Femur (tissue), 1 donor: Measurements from ENCODE around the gene PGS1.

ENCODE experiments used
- DNase-seq: peaks from one replicate; pipeline ENCODE4 v3.0.0-alpha.2; 2017

PGS1 gene

DNA sequence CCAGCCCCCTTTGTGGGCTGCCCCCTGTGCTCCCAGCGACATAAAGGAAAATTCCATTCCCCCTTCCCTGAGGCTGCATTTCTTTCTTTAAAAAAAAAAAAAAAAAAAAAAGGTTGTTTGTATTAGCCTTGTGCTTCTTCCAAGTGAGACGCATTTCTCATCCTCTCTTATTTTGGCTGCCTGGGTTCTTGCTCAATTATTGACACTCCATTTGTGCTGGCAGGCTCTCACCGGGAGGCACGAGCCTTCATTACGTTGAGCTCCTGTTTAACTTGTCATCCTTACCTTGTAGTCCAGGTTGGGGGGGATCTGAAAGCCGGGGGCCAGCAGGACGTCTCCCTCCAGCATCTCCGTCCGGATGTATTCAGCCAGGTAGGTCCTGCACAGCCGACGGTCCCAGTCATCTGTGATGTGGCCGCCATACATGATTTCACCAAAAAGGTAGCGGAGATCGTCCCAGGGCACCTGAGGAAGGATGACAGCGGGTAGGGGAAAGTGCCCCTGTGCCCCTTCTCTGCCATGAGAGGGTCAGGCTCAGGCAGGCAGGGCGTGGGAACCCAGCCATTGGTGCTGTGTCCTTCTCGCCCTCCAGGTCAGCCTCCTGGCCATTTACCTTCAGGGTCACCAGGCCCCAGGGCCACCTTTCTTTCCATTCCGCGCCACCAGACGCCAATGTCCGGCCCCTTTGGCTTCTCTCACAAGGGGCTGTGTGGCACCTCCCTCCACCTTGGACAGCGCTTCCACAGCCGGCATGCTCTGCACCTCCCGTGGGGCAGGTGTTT is 50.6 kb downstream of the PGS1 start:
- no peak for DNase-seq

DNA sequence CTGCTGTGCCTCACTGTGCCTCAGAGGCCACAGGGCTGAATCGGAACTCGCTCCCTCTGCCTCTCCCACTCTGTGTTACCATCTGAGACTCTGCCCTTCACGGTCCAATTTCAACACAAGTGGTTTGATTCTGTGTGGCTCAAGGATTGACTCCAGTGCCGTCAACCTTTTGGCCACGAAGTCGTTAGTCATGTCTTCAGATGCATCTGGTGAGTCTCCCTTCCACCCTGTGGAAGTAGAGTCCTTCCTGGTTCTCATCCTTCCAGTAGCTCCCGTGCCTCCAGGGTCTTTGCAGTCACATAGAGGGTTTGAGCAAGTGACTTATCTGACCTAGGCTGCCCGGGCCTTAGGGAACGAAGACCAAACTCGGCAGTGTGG is 51.2 kb downstream of the PGS1 start:
- DNase-seq = no peak

DNA sequence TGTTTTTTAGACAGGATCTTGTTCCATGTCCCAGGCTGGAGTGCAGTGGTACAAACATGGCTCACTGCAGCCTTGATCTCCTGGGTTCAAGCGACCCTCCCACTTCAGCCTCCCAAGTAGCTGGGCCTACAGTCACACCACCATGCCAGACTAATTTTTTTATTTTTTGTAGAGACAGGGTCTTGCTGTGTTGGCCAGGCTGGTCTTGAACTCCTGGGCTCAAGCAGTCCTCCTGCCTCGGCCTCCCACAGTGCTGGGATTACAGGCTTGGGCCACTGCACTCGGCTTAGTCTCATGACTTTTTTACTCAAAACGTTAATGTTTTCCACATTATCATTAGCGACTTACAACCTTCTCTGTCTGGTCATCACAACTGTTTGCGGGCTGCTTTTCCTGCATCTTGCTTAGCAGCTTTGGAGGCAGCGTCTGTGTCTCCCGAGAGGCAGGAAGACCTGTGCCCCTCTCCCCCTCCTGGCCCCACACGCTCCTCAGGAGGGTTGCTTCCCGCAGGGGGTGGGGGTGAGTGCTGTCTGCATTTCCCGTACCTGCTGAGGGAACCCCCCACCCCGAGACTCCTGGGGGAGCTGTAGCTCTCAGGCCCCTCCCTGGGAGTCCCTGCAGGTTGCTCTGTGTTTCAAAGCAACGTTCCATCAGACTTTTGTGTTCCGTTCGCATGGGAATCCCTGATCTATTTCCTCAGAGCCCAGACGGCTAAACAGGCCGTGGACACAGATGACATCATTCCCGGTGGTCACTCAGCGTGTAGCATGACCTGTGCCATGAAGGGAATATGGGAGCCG is 52.6 kb downstream of the PGS1 start:
- no peak for DNase-seq

DNA sequence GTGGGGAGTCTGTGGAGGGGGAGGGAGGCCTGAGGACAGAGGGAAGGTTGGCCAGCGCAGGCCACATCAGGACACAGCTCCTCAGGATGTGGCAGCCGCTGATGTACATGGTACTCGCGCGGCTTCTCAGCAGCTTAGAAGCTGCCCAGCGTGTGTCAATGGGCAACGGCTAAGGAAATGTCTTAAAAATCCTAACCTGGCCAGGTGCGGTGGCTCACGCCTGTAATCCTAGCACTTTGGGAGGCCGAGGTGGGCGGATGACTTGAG is 53.2 kb downstream of the PGS1 start:
- DNase-seq = no peak

DNA sequence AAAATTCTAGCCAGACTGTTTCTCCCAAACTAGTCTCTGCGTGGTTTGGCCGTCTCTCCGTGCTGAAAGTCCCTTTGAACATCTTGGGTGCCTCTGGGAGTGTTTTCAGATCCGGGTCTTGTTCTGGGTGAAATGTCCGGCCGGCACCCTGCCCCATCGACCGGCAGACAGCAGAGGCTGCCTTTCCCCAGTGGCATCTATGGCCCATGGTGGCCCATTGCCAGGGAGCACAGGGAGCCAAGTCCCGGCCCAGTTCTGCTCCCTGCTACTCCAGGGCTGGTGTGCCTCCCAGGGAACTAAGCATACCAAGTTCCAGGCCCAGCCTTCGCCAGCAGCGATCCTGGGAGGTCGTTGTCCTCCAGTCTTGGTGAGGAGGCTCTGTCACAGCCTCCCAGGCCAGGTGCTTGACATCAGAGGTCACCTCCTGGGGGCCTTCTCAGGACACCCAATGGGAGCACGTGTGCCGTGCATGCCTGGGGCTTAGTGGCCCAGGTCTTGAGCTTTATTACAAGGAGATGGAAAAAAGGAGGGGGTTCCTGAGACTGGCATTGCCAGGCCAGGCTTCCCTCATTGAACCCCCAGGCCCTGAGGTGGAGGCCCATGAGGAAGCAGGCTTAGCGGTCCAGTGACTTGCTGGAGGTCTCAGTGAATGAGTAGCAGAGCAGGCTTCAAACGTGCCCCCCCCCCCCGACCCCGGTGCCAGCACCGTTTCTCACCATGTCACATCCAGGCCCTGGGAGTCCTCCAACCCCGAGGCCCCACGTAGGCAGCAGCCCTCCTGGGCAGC is 54.0 kb downstream of the PGS1 start:
- DNase-seq = no peak

DNA sequence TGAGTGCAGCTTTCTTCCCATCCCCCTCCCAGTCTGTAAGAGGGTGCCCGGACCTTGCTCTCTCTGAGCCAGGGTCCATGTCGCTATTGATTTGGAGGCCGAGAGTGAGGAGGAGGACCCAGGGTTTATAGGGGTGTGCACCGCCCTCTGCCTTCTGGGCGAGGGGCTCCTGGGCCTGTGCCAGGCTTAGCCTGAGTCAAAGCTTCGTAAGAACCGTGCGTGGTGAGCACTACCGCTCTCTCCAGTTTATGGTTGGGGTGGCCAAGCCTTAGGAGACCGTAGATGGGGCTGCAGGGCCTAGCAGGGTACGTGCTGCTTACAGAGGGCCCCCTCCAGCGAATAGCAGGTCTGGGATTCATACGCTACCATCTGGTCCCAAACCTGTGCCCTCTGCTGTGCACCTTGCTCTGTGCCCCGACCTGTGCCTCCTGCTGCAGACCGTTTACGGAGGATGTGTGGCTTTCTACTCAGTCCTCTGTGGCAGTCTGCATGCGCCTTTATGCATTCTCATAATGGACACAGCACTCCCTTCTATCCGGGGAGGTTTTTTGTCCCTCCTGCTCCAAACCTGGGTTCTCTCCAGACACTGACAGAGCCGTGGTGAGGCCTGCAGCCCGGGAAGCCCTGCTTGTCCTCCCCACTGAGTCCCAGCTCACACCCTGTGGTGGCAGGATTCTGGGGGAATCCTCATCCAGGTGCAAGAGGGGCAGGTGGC is 54.7 kb downstream of the PGS1 start:
- DNase-seq = no peak

DNA sequence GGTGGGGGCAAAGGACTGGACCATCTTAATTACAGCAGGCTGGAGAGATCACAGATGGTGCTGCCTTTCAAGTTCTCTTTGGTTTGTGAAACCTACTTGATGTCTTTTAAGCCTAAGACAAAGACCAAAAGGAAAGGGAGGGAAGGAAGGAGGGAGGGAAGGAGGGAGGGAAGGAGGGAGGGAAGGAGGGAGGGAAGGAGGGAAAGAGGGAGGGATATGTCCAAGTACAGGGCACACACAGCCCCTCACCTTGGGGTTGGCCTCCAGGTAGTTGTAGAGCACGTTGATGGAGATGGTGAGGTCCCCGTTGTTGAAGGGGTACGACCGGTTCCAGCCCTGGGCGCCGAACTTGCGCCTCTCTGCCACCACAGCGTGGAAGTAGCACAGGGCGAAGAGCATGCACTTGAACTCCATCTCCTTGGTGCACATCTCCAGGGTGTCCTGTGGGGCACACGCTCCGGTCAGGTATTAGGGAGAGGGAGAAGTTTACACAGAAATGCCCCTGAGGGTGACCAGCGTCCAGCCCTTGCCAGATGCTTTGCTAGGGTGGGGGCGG is 55.4 kb downstream of the PGS1 start:
- DNase-seq = no peak

DNA sequence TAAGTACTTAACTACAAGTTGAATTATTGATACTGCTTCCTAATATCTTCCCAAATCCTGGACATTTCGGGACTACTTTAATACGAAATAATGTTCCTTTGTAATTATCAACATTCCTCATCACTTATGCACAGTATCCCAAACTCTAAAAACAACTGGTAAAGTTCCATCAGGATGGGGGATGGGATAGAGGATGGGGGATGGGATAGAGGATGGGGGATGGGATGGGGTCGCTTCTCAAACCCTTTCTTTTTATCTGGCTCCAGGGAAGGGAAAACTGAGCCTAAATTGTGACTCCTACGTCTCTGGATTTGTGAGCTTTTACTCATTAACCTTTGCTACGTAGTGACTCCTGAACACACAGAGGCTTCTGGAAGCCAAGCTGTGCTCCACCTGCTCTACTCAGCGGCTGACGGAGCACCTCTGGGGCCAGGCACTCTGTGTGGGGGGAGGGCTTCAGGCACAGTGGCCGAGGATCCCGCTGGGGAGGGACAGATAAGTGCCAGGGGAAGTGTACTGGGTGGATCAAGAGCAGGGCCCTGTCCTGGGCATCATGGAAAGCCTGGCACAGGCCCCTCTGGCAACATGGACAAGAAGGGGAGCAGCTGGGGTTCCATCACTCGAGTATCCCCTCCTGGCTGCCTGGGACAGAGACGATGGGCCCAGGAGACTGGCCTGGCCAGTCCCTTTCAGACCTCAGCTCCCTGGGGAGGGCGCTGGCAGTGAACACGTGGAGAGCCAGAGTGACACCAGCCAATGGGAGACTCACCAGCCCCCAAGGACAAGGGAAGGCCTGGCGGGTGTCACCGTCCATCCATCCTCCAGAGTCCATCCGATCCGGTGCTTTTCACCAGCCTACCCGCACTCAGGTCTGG is 56.2 kb downstream of the PGS1 start:
- peak; percentile 40 for DNase-seq

DNA sequence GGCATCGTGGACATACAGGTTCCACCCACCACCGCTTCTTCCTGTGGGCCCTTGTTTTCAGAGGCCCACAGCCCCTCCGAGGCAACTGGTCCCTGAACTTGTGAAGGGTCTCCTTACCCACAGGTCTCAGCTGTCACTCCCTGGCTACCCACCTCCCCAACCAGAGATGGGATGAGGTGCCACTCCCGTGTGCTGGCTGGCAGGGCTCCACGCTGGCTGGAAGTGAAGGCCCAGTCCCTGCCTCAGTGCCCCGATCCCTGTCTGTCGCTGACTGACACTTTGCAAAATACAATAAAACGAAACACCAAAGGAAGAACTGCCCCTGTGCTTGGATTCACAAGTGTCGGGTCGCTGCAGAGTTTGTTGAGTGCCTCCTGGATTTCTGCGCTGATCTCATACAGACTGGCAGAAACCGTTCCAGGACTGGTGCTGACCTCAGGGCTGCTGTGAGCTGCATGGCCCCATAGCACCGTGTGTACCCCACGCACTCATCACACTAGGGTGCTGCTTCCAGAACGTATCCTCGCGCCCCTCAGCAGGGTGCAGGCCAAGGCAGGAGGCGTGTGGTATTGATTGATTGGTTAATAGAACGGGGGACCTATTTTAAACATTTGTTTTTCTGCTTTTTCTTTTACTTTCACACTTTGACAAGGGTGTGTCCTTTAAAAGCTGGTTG is 57.0 kb downstream of the PGS1 start:
- no peak for DNase-seq

DNA sequence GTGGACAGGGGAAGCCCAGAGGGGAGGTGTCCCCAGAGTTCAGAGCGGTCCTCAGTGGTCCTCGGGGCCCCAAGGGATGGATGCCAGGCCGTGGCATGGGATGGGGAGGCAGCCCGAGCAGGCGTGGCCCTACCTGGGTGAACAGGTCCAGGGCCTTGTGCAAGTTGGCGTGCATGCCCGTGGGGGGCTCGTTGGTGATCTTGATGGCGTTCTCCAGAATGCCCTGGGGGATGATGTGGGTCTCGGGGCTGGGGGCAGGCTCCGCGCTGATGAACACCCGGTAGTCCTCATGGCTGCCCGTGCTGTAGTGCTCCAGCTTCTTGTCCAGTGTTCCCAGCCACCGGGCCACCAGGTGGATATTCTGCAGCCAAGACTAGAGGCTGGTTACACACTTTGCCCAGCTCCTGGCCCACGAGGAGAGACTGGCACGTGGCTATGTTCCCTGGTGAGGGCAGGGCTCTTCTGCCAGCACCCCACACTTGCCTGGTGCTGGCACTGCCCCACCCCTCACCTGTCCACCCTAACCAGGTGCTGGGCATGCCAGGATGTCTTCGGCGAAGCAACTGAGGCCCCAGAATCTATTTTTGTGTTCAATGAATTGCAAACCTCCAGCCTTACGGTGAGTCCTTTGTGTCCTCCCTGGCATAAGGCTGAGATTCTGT is 59.2 kb downstream of the PGS1 start:
- DNase-seq = no peak

DNA sequence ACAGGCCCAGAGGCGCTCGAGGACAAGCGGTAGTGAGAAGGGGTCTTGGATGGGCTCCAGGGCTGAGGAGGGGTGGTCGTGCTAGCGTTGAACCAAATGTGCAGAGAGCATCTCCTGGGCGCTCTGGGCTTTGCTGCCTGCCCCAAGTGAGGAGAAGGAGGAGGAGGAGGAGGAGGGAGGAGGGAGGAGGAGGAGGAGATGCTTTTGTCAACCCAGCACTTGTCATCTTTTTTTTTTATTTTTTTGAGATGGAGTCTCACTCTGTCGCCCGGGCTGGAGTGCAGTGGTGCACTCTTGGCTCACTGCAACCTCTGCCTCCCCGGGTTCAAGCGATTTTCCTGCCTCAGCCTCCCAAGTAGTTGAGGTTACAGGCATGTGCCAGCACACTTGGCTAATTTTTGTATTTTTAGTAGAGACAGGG is 59.8 kb downstream of the PGS1 start:
- no peak for DNase-seq

DNA sequence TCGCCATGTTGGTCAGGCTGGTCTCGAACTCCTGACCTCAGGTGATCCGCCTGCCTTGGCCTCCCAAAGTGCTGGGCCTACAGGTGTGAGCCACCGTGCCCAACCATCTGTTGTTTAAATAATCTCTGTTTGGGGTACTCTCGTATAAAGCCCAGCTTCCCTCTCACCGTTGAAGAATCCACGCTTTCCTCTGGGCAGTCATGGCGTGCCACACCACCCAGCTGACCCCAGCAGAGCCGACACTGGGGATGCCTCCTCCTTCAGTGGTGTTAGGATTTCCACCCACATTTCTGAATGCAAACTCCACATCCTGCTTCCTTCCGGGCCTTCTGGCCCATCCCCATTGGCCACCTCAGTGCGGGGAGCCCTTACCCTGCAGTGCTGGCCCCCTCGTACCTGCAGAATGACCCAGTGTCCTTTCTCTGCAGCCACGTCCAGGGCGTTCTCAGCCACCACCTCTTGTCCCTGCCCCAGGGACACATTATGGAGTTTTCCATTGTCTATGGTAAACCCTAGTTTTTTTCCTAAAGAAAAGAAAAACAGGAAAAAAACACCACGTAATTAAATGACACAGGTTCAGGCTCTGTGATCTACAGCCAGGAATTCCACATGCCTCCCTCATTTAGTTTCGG is 60.4 kb downstream of the PGS1 start:
- no peak for DNase-seq

DNA sequence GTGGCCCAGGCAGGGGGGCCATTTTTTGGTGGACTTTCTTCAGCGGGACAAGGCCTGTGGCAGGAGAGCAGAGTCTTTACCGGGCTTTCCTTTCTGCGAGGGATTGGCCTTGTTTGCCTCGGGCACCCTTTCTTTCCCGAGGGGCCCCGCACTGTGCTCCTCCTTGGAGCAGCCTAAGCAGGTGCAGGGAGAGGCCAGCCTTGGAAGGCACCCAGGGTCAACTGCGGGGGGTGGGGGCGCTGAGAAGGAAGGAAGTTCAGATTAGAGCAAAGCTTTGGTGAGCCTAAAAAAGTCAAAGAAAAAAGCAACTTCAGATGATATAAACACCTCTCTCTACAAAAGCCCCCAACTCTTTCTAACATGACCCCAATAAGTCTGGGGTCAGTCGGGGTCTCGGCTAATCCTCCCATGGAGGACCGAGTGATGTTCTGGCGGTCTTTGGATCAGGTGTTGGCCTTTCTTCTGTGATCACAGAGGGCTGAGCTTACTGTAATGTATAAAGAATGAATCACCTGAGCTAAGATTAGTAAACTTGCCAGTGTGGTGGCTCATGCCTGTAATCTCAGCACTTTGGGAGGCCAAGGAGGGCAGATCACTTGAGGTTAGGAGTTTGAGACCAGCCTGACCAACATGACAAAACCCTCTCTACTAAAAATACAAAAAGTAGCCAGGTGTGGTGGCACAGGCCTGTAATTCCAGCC is 63.0 kb downstream of the PGS1 start:
- no peak for DNase-seq

DNA sequence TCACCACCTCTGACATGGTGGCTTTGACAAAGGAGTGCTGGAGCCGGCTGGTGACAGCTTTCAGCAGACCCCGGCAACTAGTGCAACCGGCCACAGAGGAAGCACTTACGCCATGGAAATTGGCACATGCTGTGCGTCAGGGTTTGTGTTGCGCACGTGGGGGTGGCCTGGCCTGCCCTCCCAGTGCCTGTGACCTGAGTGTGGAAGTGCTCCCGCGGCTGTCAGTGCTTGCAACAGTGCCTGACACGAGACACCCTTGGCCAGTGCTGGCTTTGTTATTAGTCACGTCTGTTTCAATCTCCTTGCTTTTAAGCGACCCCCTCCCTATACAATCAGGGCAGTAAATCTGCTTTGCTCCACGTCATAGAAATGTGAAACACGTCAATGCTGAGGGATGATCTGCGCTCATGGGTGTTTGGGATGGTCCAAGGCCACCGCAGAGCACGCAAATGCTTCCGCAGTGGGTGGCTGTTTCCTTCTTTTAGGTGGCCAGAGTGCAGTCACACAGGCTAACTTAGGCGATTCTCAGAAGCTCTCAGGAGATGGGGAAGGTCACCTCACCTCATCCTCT is 64.3 kb downstream of the PGS1 start:
- DNase-seq = peak; percentile 80

DNA sequence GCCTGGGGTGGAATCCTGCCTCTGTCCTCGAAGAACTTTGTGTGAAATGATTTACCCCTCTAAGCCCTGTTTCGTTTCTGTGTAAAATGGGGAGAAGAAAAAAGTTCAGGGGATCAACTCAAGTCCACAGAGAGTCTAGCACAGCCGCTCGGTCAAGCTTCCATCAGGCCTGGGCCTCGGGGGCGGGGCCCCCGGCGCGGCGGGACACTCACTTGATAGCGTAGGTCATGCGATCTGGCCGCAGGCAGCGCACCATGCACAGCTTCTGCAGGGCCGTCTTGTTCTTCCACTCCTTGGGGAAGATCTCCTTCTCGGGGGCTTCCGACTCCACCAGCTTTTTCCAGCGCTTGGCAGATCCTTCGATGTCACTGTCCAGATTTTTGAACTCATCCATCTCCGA is 65.9 kb downstream of the PGS1 start:
- no peak for DNase-seq

DNA sequence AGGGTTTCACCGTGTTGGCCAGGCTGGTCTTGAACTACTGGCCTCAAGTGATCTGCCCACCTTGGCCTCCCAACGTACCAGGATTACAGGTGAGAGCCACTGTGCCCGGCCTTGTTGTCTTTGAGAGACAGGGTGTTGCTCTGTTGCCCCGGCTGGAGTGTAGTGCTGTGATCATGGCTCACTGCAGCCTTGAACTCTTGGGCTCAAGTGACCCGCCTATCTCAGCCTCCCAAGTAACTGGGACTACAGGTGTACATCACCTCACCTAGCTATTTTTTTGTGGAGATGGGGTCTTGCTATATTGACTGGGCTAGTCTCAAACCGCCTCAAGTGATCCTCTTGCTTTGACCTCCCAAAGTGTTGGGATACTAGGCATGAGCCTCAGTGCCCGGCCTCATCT is 68.4 kb downstream of the PGS1 start:
- no peak for DNase-seq

DNA sequence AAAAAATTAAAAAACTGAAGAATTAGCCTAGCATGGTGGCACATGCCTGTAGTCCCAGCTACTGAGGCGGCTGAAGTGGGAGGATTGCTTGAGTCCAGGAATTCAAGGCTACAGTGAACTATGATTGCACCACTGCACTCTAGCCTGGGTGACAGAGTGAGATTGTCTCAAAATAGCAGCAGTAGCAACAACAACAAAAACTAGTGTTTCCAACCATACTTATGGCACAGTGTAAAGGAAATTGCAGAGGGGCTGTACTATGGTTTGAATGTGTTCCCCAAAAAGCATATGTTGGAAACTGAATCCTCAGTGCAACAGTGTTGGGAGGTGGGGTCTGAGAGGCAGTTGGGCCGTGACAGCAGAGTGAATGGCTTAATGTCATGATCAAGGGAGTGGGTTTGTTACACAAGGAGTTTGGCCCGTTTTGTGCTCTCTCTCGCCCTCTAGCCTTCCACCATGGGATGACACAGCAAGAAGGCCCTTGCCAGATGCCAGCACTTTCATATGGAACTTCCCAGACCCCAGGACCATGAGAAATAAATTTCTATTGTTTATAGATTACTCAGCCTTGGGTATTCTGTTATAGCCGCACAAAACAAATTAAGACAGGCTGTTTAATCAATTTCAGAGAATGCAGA is 70.0 kb downstream of the PGS1 start:
- no peak for DNase-seq

DNA sequence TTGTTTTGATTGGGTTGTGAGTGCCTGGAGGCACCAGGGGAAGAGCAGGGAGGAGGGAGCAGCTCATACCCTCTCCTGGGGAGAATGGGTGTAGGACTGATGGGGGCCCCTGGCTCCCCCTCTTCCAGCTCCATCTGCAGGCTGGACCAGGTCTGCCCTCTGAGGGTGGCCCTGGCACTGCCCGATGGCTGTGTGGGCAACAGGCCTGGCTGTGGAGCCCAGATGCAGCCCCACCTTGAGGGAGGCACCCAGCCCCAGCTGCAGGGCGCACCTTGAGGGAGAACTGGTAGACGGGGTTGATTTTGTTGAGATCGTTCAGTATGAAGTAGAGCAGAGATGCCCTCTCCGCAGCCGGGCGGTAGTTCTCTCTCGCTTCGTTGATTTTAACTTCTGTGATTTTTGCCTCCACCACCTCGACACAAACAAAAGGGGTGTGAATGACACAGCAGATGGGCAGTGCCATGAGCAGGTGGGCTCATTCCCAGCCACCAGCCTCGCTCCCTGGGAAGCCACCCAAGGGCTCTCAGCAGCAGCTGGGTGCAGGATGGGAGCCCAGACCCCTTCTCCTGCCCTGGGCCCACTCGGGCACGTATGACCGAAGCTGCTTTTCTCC is 71.6 kb downstream of the PGS1 start:
- no peak for DNase-seq
